Stimulated activated CD8-positive, alpha-beta memory T cell treated with anti-CD3 and anti-CD28 coated beads, Interleukin-7, amount 100 ng/mL, for 24 hours (primary cell): ENCODE data around the gene CCDC51.
A peak's percentile ranks its signal among the peaks of the same experiment; 100 is the strongest.
"Not testable (repeated sequence)": the region's sequence is repeated elsewhere in the genome, so short reads cannot be mapped to it uniquely, and the experiment has no call there.

Experiments used
- DNase-seq: peaks from one replicate; pipeline ENCODE4 v3.0.0-alpha.2; 2020; ENCODE audit warnings: low read depth

The CCDC51 gene

DNA sequence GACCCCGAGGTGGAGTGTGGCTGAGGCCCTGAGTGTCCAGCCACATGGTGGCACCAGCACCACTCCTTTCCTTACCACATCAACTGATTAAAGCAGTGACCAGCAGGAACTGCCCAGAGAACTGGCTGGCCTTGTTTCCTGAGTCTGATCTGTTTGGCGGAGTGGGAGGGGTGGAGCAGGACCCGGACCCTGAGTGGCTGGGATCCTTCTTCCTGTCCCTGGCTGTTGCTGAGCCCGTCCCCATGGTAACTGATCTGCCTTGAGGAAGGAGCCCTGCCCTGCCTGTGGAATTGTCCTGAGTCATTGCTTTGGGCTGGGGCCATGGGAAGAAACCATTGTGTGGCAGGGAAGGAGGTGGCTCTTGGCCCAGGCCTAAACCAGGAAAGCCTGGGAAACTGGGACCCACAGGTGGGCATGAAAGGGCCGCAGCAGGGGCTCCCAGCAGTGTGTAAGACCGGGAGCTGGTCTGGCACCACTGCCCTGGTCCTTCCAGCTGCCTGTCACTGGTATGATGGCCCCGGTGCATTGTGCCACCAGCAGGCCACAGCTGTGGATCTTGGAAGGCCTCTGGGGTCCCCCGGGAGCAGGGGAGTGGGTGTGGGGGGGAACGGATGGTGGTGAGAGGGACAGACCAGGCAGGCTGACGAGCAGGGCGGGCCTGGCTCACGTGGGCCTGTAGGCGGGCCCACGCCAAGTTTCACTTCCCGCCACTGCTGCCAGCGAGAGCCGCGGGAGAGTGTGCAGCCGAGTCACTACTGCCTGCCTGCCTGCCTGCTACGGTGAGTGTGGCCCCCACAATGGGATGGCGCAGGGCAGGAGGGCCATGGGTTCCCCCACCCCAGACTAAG lies 25.8 kb upstream of the CCDC51 start:
- peak; percentile 49 for DNase-seq

DNA sequence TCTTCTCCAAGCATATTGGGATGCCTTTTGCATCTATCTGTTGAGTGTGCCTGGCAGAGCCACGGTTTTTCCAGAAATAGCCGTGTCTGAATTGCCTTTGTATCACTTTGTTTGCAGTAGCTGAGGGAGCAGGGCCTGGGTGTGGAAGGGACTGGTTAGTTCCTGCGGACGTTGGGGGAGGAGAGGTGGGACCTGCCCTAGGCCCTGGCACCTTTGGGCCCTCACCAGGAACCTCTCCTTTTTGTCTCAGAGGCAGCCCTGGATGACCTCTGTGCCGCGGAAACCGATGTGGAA lies 25.3 kb upstream of the CCDC51 start:
- DNase-seq = no peak

DNA sequence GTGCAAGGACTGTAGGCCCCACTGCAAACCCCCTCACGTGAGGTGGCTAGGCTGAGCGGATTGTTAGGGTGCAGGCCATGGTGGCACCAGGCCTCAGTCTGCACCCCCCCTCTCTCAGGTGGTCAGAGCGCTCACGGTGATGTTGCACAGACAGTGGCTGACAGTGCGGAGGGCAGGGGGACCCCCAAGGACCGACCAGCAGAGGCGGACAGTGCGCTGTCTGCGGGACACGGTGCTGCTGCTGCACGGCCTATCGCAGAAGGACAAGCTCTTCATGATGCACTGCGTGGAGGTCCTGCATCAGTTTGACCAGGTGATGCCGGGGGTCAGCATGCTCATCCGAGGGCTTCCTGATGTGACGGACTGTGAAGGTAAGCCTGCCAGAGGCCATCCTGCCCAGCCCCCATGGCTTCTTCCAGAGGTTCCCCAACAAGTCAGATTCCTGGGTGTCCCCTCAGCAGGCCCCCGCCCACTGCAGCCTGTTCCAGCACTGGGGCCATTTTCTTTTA lies 24.8 kb upstream of the CCDC51 start:
- no peak for DNase-seq

DNA sequence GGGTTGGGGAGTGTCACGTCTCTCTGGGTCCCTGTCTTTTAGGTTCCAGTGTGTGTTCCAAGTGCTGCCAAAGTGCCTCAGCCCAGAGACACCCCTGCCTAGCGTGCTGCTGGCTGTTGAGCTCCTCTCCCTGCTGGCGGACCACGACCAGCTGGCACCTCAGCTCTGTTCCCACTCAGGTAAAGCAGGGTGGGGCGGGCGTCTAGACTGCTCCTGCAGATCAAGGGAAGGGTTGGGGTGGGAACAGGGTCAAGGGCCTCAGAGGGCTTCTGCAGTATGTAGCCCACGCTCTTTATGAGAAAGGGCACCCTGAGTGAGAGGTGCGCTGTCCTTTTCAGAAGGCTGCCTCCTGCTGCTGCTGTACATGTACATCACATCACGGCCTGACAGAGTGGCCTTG lies 23.8 kb upstream of the CCDC51 start:
- no peak for DNase-seq

DNA sequence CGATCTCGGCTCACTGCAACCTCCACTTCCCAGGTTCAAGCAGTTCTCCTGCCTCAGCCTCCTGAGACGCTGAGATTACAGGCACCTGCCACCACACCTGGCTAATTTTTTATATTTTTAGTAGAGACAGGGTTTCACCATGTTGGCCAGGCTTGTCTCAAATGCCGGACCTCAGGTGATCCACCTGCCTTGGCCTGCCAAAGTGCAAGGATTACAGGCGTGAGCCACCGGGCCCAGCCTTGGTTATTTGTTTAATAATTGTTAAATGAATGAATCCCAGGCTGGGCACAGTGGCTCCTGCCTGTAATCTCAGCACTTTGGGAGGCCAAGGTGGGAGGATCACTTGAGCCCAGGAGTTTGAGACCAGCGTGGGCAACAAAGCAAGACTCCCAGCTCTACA lies 21.8 kb upstream of the CCDC51 start:
- not testable (repeated sequence) for DNase-seq

DNA sequence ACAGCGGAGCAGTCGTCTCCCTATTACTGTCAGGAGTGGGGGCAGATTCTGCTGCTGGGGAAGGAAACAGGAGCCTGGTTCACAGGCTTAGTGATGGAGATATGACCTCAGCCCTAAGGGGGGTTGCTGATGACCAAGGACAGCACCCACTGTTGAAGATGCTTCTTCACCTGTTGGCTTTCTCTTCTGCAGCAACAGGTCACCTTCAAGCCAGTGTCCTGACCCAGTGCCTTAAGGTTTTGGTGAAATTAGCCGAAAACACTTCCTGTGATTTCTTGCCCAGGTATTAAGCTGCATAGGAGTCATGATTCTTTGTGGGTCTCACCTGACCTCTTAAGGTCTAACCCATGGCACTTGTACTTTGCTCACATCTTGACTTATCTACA lies 20.6 kb upstream of the CCDC51 start:
- DNase-seq = no peak

DNA sequence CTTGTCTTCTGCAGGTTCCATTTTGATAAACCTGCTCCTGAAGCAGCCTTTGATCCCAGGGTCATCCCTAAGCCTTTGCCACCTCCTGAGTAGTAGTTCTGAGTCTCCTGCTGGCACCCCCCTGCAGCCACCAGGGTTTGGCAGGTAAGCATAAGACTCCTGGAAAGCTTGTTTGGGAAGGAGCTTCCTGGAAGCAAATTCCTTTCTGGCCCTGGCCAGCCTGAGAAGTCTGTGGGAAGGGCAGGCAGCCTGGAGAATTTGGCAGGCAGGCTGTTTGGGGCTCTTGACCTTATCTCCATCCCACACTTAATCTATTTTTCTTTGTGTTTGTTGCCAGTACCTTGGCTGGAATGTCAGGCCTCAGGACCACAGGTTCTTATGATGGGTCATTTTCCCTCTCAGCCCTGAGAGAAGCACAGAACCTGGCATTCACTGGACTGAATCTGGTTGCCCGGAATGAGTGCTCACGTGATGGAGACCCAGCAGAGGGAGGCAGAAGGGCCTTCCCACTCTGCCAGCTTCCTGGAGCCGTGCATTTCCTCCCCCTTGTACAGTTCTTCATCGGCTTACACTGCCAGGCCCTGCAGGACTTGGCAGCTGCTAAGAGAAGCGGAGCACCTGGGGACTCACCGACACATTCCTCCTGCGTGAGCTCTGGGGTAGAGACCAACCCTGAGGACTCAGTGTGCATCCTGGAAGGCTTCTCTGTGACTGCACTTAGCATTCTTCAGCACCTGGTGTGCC lies 20.0 kb upstream of the CCDC51 start:
- DNase-seq = no peak

DNA sequence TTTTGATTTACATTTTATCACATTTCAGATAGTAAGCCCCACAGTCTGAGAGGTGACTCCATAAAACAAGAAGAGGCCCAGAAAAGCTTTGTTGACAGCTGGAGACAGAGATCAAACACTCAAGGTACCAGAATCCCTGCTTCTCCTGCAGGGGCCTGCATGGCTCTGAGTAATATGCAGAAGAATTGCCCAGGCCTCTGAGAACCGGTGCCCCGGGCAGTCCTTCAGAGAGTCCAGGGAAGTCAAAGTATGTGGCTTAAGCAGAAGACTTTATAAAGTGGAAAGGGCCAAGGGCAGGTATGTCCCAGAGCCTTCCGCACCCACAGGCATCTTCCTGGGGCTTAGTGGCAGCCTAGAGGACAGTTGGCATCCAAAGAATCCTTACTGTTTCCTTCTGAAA lies 19.4 kb upstream of the CCDC51 start:
- no peak for DNase-seq

DNA sequence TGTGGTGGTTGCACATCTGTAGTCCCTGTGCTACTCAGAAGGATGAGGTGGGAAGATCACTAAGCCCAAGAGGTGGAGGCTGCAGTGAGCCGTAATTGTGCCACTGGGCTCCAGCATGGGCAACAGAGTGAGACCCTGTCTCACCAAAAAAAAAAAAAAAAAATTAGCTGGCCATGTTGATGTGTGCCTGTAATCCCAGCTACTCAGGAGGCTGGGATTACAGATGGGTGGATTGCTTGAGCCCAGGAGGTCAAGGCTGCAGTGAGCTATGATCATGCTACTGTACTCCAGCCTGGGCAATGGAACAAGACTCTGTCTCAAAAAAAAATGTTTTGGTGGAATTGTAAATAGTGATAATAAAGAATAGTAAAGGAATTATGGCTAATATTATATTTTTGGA lies 16.5 kb upstream of the CCDC51 start:
- no peak for DNase-seq

DNA sequence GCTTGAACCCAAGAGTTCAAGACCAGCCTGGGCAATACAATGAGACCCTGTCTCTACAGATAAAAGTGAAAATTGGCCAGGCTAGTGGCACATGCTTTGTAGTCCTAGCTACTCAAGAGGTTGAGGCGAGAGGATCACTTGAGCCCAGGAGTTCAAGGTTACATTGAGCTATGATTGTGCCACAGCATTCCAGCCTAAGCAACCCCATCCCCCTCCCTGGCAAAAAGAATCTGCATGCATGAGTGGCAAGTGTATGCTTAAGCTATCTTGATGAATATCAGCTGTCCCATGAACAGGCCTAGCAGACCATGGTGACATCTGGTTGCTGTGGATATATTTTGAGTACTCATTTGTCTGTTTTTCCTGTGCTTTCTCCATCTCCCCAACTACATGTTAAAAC lies 11.4 kb upstream of the CCDC51 start:
- no peak for DNase-seq

DNA sequence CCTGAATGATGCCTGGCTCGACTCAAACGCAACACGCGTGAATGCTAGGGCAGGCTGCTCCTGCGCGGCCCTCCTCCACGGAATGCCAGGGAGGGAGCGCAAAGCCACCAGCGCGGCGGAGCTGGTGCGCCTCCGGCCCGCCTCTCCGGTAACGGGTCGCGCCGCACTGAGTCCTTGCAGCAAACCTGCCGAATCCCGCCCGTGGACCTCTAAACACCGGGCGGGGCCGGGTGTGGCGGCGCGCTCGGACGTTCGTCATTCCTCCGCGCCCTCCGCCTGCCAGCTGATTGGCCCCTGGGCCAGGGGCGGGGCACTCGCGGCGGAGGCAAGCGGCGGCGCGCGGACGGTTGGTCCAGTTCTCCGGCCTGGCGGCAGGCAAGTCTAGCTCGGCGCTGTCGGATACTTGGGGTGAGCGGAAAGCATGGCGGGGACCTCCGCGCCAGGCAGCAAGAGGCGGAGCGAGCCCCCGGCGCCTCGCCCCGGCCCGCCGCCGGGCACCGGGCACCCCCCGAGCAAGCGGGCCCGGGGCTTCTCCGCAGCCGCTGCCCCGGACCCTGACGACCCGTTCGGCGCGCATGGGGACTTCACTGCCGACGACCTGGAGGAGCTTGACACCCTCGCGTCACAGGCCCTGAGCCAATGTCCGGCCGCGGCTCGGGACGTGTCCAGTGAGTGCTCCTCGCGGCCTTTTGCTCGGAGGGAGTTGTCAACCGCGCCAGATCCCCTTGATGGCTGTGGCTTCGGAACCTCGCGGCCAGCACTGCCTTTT lies 6.7 kb upstream of the CCDC51 start, which contains the start of gene ATRIP:
ATRIP (plus strand) TSS at position 313 of the 769 bp plus-strand sequence; CDS start at position 422, 109 bp downstream.
- peak; percentile 73 for DNase-seq

DNA sequence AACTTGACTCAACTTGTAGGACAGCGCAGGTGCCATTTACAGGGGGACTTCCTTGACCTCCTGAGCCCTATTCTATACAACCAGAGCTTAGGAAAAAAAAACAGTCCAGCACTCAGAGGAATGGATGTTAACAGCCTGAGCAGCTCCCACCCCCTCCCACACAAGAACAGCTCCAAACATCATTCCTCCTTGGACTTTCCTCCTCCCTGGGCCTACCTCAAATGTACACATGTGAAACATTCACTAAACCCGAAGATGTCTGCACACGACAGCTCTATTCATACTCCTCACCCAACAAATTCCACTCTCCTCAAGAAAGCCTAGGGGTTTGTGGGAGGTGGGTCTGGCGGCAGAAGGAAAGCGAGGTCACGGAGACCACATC lies 6.1 kb upstream of the CCDC51 start:
- no peak for DNase-seq

DNA sequence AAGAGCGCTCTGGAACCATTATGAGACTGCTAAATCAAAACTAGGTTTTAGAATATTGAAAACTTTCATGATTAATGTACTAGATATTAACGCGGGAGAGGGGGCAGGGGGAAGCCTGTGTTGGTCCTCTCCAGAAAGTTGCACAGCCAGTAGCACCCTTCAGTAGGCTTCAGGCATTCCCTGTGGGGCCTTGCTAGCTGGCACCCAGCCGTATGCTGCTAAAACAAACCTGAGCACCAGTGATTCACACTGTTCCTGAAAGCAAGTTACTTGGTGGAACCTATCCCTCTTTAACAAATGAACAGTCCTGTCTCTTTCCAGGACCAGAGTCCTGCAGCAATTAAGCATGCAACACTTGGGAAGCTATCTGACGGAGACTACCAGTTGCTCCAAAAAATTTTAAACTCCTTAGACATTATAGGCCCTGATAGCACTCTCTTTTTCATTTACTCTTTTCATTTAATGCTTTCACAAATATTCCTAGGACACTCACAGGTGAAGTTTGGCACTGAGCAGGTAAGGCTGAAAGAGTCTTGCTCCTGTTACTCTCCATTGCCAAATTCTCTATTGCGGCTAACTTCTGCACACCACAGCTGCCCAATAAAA lies 5.5 kb upstream of the CCDC51 start:
- no peak for DNase-seq

DNA sequence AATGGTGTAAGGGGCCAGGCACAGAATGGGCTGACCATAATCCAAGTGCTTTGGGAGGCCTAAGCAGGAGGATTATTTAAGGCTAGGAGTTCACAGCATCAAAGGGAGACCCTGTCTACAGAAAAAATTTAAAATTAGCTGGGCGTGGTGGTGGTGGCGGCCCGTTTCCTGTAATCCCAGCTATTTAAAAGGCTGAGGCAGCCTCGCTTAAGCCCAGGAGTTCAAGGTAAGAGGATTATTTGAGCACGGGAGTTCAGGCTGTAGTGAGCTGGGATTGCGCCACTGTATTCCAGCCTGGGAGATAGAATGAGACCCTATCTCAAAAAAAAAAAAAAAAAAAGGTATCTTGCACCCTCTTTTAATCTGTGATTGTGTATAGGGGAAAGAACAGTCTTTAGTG lies 2.0 kb upstream of the CCDC51 start:
- DNase-seq = no peak

DNA sequence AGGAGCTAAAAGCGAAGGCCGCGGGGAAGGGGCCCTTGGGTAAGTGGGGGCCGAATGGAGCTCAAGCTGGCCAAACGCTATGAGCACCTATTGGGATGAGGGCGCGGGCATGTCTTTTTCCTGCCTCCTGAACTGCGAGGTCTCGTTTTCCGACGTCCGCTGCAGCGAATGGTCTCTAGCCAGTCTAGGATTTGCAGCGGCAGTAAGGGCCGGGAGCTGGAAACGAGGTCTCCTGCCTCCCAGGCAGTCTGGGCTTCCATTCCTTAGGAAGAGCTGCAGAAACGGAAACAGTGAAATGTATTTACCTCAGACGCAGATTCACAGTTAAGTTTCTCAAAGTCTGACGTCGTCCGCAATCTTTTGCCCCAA lies 655 bp upstream of the CCDC51 start:
- no peak for DNase-seq

DNA sequence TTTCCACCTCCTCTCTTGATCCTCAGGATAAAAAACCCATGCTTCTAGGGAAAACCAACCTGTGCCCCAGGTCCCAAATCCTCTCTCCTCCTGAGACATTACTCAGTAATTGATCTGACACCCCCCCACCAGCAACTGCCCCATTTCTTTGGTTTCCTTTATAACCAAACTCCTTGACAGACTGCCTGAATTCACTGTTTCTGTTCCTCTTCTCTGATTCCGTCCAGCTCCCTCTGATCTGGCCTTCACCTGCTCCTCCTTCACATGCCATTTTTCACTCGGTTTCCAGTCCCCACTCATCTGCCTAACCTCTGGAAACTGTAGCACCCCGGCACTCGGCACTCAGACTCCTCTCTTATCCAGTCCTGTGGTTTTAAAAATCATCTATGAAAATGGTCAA lies 2.1 kb downstream of the CCDC51 start:
- no peak for DNase-seq

DNA sequence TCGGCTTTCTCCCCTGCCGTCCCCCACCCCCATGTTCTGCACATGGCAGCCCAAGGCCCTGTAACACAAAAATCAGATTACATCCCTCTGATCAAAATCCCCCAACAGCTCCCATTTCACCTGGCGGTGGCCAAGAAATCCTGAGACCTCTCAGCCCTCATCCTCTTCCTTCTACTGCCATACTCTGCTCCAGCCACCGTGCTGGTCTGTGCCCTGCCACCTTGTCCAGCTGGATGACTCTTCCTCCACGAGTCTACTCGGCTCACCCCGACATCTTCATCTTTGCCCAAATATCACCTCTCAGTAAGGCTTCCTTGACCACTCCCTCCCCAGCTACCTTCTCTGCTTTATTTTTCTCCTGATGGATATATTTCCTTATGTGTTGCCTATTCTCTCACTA lies 3.1 kb downstream of the CCDC51 start:
- DNase-seq = no peak

DNA sequence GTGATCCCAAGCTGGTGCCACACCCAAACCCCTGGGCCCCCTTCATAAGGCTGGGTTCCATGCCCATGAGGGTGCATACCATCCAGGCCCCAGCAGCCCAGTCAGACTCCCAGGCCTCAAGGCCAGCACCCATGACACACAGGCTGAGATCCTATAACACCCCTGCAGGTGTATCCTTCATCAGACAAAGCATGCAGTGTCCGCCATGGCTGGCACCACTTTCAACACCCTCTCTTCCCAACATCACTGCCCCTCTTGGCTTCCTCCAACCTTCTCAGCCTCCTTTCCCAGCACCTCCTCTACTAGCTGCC lies 3.5 kb downstream of the CCDC51 start:
- DNase-seq = no peak

DNA sequence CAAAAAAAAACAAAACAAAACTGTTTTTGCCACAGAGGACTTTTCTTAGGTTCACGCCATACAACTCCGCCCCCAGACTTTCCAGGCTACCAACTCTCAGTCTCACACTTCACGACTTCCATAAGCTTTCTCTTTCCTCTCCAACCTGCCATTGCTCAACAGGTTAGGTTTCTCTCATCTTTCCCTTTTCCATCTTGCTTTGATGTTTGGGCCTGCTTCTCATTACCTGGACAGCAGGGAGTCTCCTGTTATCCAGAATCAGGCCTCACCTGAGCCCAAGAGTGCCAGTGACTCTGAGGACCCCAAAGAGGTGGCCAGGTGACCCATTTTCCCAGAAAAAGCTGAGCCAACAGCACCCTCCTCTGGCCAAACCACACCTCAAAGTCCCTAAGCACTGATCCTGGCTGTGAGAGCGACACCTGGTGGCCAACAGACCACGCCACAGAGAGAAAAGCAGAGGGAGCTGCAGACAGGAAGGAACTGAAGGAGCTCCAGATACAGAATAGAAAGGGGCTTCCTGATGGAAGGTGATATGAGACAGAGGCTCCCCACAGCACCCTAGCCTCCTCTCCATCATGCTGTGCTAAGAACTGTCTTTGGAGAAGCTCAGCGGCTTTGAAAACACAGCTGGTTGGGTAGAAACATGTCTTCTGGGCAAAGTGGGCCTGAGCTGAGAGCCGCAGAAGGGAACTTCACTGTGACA lies 4.0 kb downstream of the CCDC51 start:
- peak; percentile 67 for DNase-seq

DNA sequence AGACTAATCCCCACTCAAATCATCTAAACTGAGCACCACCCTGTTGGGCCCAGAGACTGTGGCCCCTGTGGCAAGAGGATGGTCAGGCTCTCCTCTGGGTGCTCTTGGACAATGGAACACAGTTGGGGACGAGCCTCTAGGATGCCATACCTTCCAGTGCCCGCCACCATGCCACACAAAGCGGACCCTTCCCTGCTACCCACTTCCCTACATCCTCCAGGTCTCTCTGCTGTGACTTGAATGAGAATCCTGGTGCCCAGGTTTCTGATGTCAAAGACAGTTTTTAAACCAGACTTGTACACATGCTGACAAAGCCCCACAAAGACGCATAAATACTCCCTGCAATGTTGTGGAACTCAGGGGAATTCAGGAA lies 4.7 kb downstream of the CCDC51 start:
- DNase-seq = no peak

DNA sequence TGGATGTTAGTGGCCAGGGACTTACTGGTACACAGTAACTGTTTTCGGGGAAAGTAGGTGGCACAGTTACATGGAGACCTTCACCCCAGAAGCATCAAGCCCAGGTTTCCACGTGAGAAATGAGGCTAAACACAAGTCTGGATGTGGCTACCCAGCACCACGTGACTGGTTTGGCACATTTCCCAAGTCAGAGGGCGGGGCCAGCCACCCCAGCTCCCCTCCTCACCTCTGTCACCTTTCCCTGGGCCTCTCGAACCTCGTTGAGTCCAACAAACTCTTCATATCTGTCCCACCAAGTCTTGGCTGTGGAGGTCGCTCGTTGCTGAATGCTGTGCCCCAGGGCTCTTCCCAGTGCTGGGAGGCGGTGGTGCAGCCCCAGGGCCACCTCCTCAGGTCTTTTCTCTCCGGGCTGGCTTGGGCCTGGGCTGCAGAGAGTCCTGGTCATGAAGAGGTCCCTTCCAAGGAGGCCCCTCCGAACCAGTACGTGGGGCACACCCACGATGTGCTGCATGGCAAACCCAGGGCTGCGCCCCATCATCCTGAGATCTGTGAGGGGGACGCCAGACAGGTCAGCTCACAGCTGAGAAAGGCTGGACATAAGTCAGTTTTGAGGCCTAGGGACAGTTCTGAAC lies 5.2 kb downstream of the CCDC51 start:
- no peak for DNase-seq
